H9 (cell line): Measurements from ENCODE around the gene PDZD4. TPM values are rescaled to one million over a fixed set of nuclear protein-coding genes. Genes with fewer than 3 reads are reported as not detected.

ENCODE experiments used
- DNase-seq: peaks from one replicate; pipeline ENCODE4 v3.0.0-alpha.2; 2017
- H2AFZ ChIP-seq: one replicate; pipeline ENCODE4 v1.6.1; 2013; ENCODE audit warnings: mild to moderate bottlenecking, low read length, control low read depth, moderate library complexity
- H2AK5ac ChIP-seq: 2 replicates; pipeline ENCODE4 v1.6.1; 2013; ENCODE audit warnings: low read length, control low read depth, mixed read lengths; ENCODE audit not compliant: insufficient read length
- H2BK120ac ChIP-seq: one replicate; pipeline ENCODE4 v1.6.1; 2013; ENCODE audit warnings: low read depth, mild to moderate bottlenecking, low read length, control low read depth, inconsistent platforms; ENCODE audit not compliant: poor library complexity, severe bottlenecking
- H2BK12ac ChIP-seq: 2 replicates; pipeline ENCODE4 v1.6.1; 2013; ENCODE audit warnings: low read length, control low read depth, mixed read lengths, low read depth; ENCODE audit not compliant: insufficient read length
- H2BK15ac ChIP-seq: 2 replicates; pipeline ENCODE4 v1.6.1; 2013; ENCODE audit warnings: low read depth, low read length, control low read depth
- H2BK20ac ChIP-seq: one replicate; pipeline ENCODE4 v1.6.1; 2013; ENCODE audit warnings: low read depth, mild to moderate bottlenecking, low read length, control low read depth, inconsistent platforms; ENCODE audit not compliant: poor library complexity, severe bottlenecking
- H2BK5ac ChIP-seq: 2 replicates; pipeline ENCODE4 v1.6.1; 2013; ENCODE audit warnings: low read length, control low read depth, mixed read lengths; ENCODE audit not compliant: insufficient read length
- H3K14ac ChIP-seq: 2 replicates; pipeline ENCODE4 v1.6.1; 2013; ENCODE audit warnings: low read length, control low read depth; ENCODE audit not compliant: insufficient read depth
- H3K18ac ChIP-seq: 2 replicates; pipeline ENCODE4 v1.6.1; 2013; ENCODE audit warnings: low read depth, mild to moderate bottlenecking, mixed read lengths, low read length, control low read depth; ENCODE audit not compliant: insufficient read length
- H3K23ac ChIP-seq: 2 replicates; pipeline ENCODE4 v1.6.1; 2013; ENCODE audit warnings: low read length, control low read depth, mixed read lengths, low read depth; ENCODE audit not compliant: insufficient read length
- H3K23me2 ChIP-seq: 2 replicates; pipeline ENCODE4 v1.6.1; 2013; ENCODE audit warnings: low read depth, mild to moderate bottlenecking, mixed read lengths, low read length, control low read depth; ENCODE audit not compliant: insufficient read length, poor library complexity, severe bottlenecking
- H3K27ac ChIP-seq: 2 replicates; pipeline ENCODE4 v1.5.1; 2013; ENCODE audit warnings: low read length, control low read depth, mixed read lengths, low read depth; ENCODE audit not compliant: insufficient read length
- H3K27me3 ChIP-seq: 2 replicates; pipeline ENCODE4 v1.6.1; 2013; ENCODE audit warnings: low read length, control low read depth, inconsistent platforms; ENCODE audit not compliant: insufficient read depth
- H3K4ac ChIP-seq: 2 replicates; pipeline ENCODE4 v1.6.1; 2013; ENCODE audit warnings: low read depth, mild to moderate bottlenecking, control low read depth, inconsistent platforms, low read length, moderate library complexity
- H3K4me1 ChIP-seq: 2 replicates; pipeline ENCODE4 v1.6.1; 2013; ENCODE audit warnings: low read length, control low read depth, inconsistent platforms; ENCODE audit not compliant: insufficient read depth
- H3K4me2 ChIP-seq: 2 replicates; pipeline ENCODE4 v1.6.1; 2013; ENCODE audit warnings: low read length, control low read depth, mixed read lengths; ENCODE audit not compliant: insufficient read length, insufficient read depth
- H3K56ac ChIP-seq: 2 replicates; pipeline ENCODE4 v1.6.1; 2013; ENCODE audit warnings: low read depth, mild to moderate bottlenecking, mixed read lengths, low read length, control low read depth; ENCODE audit not compliant: insufficient read length
- H3K79me1 ChIP-seq: 2 replicates; pipeline ENCODE4 v1.6.1; 2013; ENCODE audit warnings: low read depth, mild to moderate bottlenecking, moderate library complexity, low read length, control low read depth, inconsistent platforms; ENCODE audit not compliant: insufficient read depth, poor library complexity, severe bottlenecking
- H3K79me2 ChIP-seq: 2 replicates; pipeline ENCODE4 v1.6.1; 2013; ENCODE audit warnings: low read length, control low read depth, inconsistent platforms; ENCODE audit not compliant: insufficient read depth
- H3K9ac ChIP-seq: 2 replicates; pipeline ENCODE4 v1.6.1; 2013; ENCODE audit warnings: low read length, control low read depth, mixed read lengths; ENCODE audit not compliant: insufficient read length; ENCODE audit errors: extremely low read depth
- H3K9me3 ChIP-seq: one replicate; pipeline ENCODE4 v1.6.1; 2013; ENCODE audit warnings: low read depth, low read length, inconsistent platforms; ENCODE audit not compliant: control insufficient read depth
- H3T11ph ChIP-seq: one replicate; pipeline ENCODE4 v1.6.1; 2013; ENCODE audit warnings: mild to moderate bottlenecking, low read length, control low read depth, inconsistent platforms
- H4K20me1 ChIP-seq: one replicate; pipeline ENCODE4 v1.6.1; 2013; ENCODE audit not compliant: control insufficient read depth, insufficient read length, insufficient read depth
- H4K5ac ChIP-seq: 2 replicates; pipeline ENCODE4 v1.6.1; 2013; ENCODE audit warnings: low read depth, mild to moderate bottlenecking, mixed read lengths, low read length, control low read depth; ENCODE audit not compliant: insufficient read length
- H4K8ac ChIP-seq: replicated peaks from 2 replicates; pipeline ENCODE4 v1.6.1; 2013; ENCODE audit warnings: low read length, control low read depth, mixed read lengths, low read depth; ENCODE audit not compliant: insufficient read length
- H4K91ac ChIP-seq: 2 replicates; pipeline ENCODE4 v1.6.1; 2013; ENCODE audit warnings: low read depth, mild to moderate bottlenecking, moderate library complexity, mixed read lengths, low read length, control low read depth; ENCODE audit not compliant: insufficient read length
- H3K27ac Mint-ChIP-seq, 3 experiments: 2 replicates in 2 of 3; 3 replicates in 1 of 3; pipeline ENCODE4 v1.8.0; 2020 to 2021; ENCODE audit warnings: mixed read lengths in 3 of 3, mild to moderate bottlenecking in 1 of 3, moderate library complexity in 1 of 3
- H3K27me3 Mint-ChIP-seq: 2 replicates; pipeline ENCODE4 v1.8.0; 2021; ENCODE audit warnings: low read depth, mild to moderate bottlenecking, moderate library complexity, mixed read lengths
- H3K36me3 Mint-ChIP-seq, 3 experiments: 2 replicates in 2 of 3; 3 replicates in 1 of 3; pipeline ENCODE4 v1.8.0; 2020 to 2021; ENCODE audit warnings: low read depth in 3 of 3, mixed read lengths in 3 of 3; ENCODE audit not compliant: insufficient read depth in 1 of 3
- H3K4me1 Mint-ChIP-seq, 2 experiments: 2 replicates each; pipeline ENCODE4 v1.8.0; 2020; ENCODE audit warnings: mixed read lengths in 2 of 2
- H3K4me3 Mint-ChIP-seq, 2 experiments: 2 replicates in 1 of 2; 3 replicates in 1 of 2; pipeline ENCODE4 v1.8.0; 2020 to 2021; ENCODE audit warnings: mild to moderate bottlenecking in 2 of 2, mixed read lengths in 2 of 2, moderate library complexity in 1 of 2
- H3K9me3 Mint-ChIP-seq, 2 experiments: 2 replicates in 1 of 2; 3 replicates in 1 of 2; pipeline ENCODE4 v1.8.0; 2020; ENCODE audit warnings: mild to moderate bottlenecking in 2 of 2, mixed read lengths in 2 of 2, moderate library complexity in 1 of 2
- CTCF ChIP-seq: fragments of 200-600 bp; sonication (generic); conservative IDR thresholded peaks from 3 replicates; pipeline ENCODE4 v1.8.0; 2021; ENCODE audit warnings: antibody characterized with exemption, mild to moderate bottlenecking
- WGBS: extraction: QIAGEN DNeasy Blood & Tissue Kit; methylation state at CpG from one replicate; pipeline ENCODE4 v1.1.7; 2013; ENCODE audit warnings: missing lambda C conversion rate, low lambda C conversion rate, mixed read lengths; ENCODE audit not compliant: insufficient read length; ENCODE audit errors: extremely low coverage; 5-methylcytosine and 5-hydroxymethylcytosine counted together
- total RNA-seq: library from RNA; stranded (reverse); gene quantifications from 2 replicates; pipeline ENCODE4 v1.2.1, GENCODE V29; 2021

Gene PDZD4
- total RNA-seq, 1 experiment from 2014 or later: 110 TPM

- Histone ChIP-seq H4K20me1 (no peaks in the 10 kb centered on the region), H2BK120ac (no peak overlapping the region), H3K27me3 (no peaks in the 10 kb centered on the region), H3K9ac (no peak overlapping the region), H2BK12ac (no peak overlapping the region), H3K14ac (no peak overlapping the region), H2AFZ (no peak overlapping the region), H3K18ac (no peak overlapping the region), H3K23me2 (no peaks in the 10 kb centered on the region), H4K5ac (no peak overlapping the region), H2AK5ac (no peak overlapping the region), H3K79me1 (no peaks in the 10 kb centered on the region), H3K4me2 (no peak overlapping the region), H3K9me3 (no peaks in the 10 kb centered on the region), H2BK20ac (no peak overlapping the region), H2BK5ac (no peak overlapping the region), H3K4me1 (no peaks in the 10 kb centered on the region), H4K8ac (no peak overlapping the region), H3K79me2 (no peaks in the 10 kb centered on the region), H3K23ac (no peak overlapping the region), H2BK15ac (no peak overlapping the region), H3K27ac (no peak overlapping the region), H3K56ac (no peak overlapping the region), H4K91ac (no peak overlapping the region), H3K4ac (no peak overlapping the region), H3T11ph (no peak overlapping the region)
- Mint-ChIP-seq H3K4me3 (no peak overlapping the region), H3K36me3 (peaks cover 0 to 3% (median 0%) of the 10 kb centered on the region in 3 experiments; a peak in 3 of 7 replicates), H3K27me3 (peaks cover 10% of the 10 kb centered on the region), H3K27ac (no peak overlapping the region), H3K4me1 (peaks cover 4 to 6% of the 10 kb centered on the region in 2 experiments; a peak in 3 of 4 replicates), H3K9me3 (peaks cover 34 to 69% of the 10 kb centered on the region in 2 experiments)
- no CpG with 5 or more reads among the region's 20 CpGs for WGBS
- DNase-seq: peak; percentile 27
- no peak for TF ChIP-seq CTCF
These were observed 62.7 kb downstream of the PDZD4 start for GRCh38 chrX:153767674-153768055.
